Choroid plexus epithelial cell (primary cell): Measurements from ENCODE around the gene CLEC2B.

ENCODE experiments used
- DNase-seq: peaks from one replicate; pipeline ENCODE4 v3.0.0-alpha.2; 2010; ENCODE audit warnings: low read depth
- H3K4me3 ChIP-seq: 2 replicates; pipeline ENCODE4 v1.5.1; 2011; ENCODE audit warnings: low read depth, mild to moderate bottlenecking, control low read depth, low read length, moderate library complexity
- CTCF ChIP-seq: conservative IDR thresholded peaks from 2 replicates; pipeline ENCODE4 v1.5.1; 2011; ENCODE audit warnings: low read depth, mild to moderate bottlenecking, control low read depth, inconsistent platforms, low read length, moderate library complexity

CLEC2B gene

DNA sequence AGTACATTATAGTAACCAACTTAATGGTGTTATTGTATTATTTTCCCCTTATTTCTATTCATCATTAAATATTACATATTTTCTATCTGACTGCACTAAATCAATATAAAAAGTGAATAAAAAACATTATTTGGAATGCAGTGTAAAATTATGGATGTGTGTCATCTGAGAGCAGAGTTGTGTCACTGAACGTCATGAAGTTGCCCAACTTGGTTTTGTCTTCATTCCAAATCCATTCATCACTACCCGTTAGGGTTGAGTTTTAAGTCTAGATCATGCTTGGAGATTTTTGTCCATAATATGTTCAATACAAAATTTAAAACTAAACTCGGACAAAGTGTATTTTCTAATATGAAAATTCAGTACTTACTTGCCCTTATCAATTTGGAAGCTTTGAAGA is 25.7 kb downstream of the CLEC2B start:
- TF ChIP-seq CTCF, result no peak
- no peak for DNase-seq
- H3K4me3 ChIP-seq, result no peak overlapping the region

GRCh38 chr12:9831720-9832119 is 37.4 kb downstream of the CLEC2B start:
- no peak for DNase-seq
- no peak overlapping the region for H3K4me3 ChIP-seq
- no peak for TF ChIP-seq CTCF

GRCh38 chr12:9829982-9830381 is 39.2 kb downstream of the CLEC2B start:
- TF ChIP-seq CTCF, result no peak

GRCh38 chr12:9829483-9829882 is 39.7 kb downstream of the CLEC2B start:
- no peak for DNase-seq
- TF ChIP-seq CTCF, result no peak
- H3K4me3 ChIP-seq, result no peak overlapping the region

More at GRCh38 chr12:9829982-9830381, 39.2 kb downstream of the CLEC2B start:
- H3K4me3 ChIP-seq, result no peak overlapping the region
- DNase-seq, result no peak

DNA sequence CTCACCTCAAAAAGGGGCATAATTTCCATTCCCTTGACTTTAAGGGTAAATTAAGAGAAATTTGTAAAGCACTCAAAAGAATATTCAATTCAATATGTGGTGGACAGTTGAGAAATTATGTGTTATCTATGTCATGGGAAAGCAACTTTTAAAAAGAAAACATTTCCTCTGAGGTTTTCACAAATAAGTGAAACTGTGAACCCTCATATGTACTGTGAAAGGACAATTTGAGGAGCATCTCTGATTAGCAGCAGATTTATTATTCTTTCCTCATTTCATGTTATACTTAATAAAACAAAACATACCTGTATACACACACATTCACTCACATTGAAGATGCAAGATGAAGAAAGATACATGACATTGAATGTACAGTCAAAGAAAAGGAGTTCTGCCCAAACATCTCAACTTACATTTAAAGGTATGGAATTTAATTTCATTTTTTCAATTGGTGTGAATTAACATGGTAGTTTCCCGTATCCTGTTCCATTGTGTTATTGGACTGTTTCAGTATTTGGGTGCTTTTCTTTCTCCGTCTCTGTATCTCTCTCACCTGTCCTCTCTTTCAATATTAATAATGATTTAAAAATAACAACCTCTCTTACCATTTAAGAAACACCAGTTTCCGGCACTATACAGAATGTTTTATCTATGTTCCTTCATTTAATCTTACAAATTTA is 41.8 kb downstream of the CLEC2B start, which contains the start of gene KLRF1:
TSS of gene KLRF1 (plus strand) at position 273 of the 680 bp plus-strand sequence. CDS start at position 337, 64 bp downstream.
- DNase-seq, result no peak
- TF ChIP-seq CTCF, result no peak
- no peak within 1 kb of the TSS for H3K4me3 ChIP-seq

- no peak for DNase-seq
- H3K4me3 ChIP-seq, result no peak overlapping the region
- TF ChIP-seq CTCF, result no peak
Measured at GRCh38 chr12:9820281-9820930, 48.7 kb downstream of the CLEC2B start.
